Stimulated activated CD8-positive, alpha-beta memory T cell treated with anti-CD3 and anti-CD28 coated beads, Interleukin-15, amount 100 ng/mL, for 4 hours (primary cell): Measurements from ENCODE around the gene TMEM178B.
"Not testable (repeated sequence)": the region's sequence is repeated elsewhere in the genome, so short reads cannot be mapped to it uniquely, and the experiment has no call there.

ENCODE experiments used
- DNase-seq, 2 donors: peaks; one replicate each; pipeline ENCODE4 v3.0.0-alpha.2; 2020; ENCODE audit warnings: low read depth in 2 of 2

TMEM178B gene

GRCh38 chr7:141355032-141355431 lies 281.2 kb downstream of the TMEM178B start:
- no peak for DNase-seq

- no peak for DNase-seq
These were observed 282.3 kb downstream of the TMEM178B start for GRCh38 chr7:141356161-141356560.

GRCh38 chr7:141358386-141358785 lies 284.5 kb downstream of the TMEM178B start:
- DNase-seq, result no peak

- no peak for DNase-seq
These were observed 285.4 kb downstream of the TMEM178B start for GRCh38 chr7:141359262-141359661.

GRCh38 chr7:141359740-141360415 lies 286.0 kb downstream of the TMEM178B start:
- no peak for DNase-seq

GRCh38 chr7:141360416-141360760 lies 286.5 kb downstream of the TMEM178B start:
- DNase-seq, result no peak

- DNase-seq, result no peak
These were observed 286.9 kb downstream of the TMEM178B start for GRCh38 chr7:141360803-141361202.

GRCh38 chr7:141361479-141361878 lies 287.6 kb downstream of the TMEM178B start:
- DNase-seq, result no peak

- no peak for DNase-seq
These were observed 288.1 kb downstream of the TMEM178B start for GRCh38 chr7:141361960-141362359.

GRCh38 chr7:141362580-141363435 lies 288.9 kb downstream of the TMEM178B start:
- no peak for DNase-seq

- DNase-seq, result no peak
These were observed 289.9 kb downstream of the TMEM178B start for GRCh38 chr7:141363748-141364147.

- DNase-seq, result no peak
These were observed 292.3 kb downstream of the TMEM178B start for GRCh38 chr7:141366091-141366621.

- DNase-seq, result no peak
These were observed 295.6 kb downstream of the TMEM178B start for GRCh38 chr7:141369422-141369821.

- no peak for DNase-seq
These were observed 296.3 kb downstream of the TMEM178B start for GRCh38 chr7:141370178-141370577.

GRCh38 chr7:141370650-141371049 lies 296.8 kb downstream of the TMEM178B start:
- DNase-seq, result no peak

GRCh38 chr7:141374425-141374824 lies 300.6 kb downstream of the TMEM178B start:
- no peak for DNase-seq

GRCh38 chr7:141375442-141375841 lies 301.6 kb downstream of the TMEM178B start:
- DNase-seq, result no peak

GRCh38 chr7:141377906-141378305 lies 304.0 kb downstream of the TMEM178B start:
- no peak for DNase-seq

- no peak for DNase-seq
These were observed 304.5 kb downstream of the TMEM178B start for GRCh38 chr7:141378405-141378804.

GRCh38 chr7:141381794-141382427 lies 308.0 kb downstream of the TMEM178B start:
- DNase-seq, result no peak

- not testable (repeated sequence) for DNase-seq
These were observed 309.5 kb downstream of the TMEM178B start for GRCh38 chr7:141383356-141383755.

- no peak for DNase-seq
These were observed 313.0 kb downstream of the TMEM178B start for GRCh38 chr7:141386881-141387280.
